ENCODE data around the gene AFG1L.

The AFG1L gene

DNA sequence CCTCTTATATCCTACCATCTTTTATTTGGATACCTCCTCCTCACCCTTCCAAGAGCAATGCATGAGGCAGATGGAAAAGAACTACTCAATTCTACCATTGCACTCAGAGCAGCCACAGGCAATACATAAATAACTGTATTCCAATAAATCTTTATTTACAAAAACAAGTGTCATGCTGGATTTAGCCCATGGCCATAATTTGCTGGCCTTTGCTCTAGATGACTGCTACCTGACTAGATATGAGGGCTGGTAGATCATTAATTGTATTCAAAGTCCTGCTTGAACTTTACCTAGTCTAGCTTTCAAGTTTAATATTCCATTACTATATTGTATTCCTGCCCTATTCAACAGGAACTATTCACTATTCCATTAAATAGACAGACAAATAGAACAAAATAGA is 37.1 kb downstream of the AFG1L start:
- no peak overlapping the region for H3K27ac ChIP-seq
- no peak for TF ChIP-seq ZFX (IDR thresholded peaks at IDR 0.05)
- TF ChIP-seq, protein P1, sequence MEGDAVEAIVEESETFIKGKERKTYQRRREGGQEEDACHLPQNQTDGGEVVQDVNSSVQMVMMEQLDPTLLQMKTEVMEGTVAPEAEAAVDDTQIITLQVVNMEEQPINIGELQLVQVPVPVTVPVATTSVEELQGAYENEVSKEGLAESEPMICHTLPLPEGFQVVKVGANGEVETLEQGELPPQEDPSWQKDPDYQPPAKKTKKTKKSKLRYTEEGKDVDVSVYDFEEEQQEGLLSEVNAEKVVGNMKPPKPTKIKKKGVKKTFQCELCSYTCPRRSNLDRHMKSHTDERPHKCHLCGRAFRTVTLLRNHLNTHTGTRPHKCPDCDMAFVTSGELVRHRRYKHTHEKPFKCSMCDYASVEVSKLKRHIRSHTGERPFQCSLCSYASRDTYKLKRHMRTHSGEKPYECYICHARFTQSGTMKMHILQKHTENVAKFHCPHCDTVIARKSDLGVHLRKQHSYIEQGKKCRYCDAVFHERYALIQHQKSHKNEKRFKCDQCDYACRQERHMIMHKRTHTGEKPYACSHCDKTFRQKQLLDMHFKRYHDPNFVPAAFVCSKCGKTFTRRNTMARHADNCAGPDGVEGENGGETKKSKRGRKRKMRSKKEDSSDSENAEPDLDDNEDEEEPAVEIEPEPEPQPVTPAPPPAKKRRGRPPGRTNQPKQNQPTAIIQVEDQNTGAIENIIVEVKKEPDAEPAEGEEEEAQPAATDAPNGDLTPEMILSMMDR (conservative IDR thresholded peaks at IDR 0.05): no peak

DNA sequence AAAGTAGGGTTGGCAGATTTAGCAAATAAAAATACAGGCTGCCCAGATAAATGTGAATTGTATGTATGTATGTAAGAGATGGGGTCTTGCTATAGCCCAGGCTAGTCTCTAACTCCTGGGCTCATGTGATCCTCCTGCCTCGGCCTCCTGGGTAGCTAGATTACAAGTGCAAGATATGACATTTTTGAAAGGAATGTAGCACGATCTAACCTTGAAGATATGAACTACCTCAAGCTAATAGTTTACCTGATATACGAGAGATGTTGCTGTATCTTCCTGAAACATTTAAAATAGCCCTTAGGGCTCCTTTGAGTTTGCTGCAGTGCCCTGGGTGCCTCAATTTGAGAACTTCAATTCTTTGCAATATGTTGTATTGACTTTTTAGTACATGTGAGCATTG is 42.1 kb downstream of the AFG1L start:
- TF ChIP-seq ZFX (IDR thresholded peaks at IDR 0.05): no peak
- TF ChIP-seq, protein P1 (conservative IDR thresholded peaks at IDR 0.05): no peak
- no peak overlapping the region for H3K27ac ChIP-seq

DNA sequence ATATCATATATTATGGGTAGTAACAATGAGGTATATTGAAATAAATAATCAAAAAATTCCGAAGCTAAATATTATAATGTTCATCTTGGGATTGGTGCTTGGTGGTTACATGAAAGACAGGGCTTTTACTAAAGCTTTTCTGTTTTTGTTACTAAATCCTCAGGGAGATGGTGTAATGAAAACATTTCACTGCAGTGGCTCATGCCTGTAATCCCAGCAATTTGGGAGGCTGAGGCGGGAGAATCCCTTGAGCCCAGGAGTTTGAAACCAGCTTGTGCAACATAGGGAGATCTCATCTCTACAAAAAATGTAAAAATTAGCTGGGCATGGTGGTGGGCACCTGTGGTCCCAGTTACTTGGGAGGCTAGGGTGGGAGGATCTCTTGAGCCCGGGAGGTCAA is 42.9 kb downstream of the AFG1L start:
- TF ChIP-seq, protein P1 (conservative IDR thresholded peaks at IDR 0.05): no peak
- no peak for TF ChIP-seq ZFX (IDR thresholded peaks at IDR 0.05)
- H3K27ac ChIP-seq: no peak overlapping the region

DNA sequence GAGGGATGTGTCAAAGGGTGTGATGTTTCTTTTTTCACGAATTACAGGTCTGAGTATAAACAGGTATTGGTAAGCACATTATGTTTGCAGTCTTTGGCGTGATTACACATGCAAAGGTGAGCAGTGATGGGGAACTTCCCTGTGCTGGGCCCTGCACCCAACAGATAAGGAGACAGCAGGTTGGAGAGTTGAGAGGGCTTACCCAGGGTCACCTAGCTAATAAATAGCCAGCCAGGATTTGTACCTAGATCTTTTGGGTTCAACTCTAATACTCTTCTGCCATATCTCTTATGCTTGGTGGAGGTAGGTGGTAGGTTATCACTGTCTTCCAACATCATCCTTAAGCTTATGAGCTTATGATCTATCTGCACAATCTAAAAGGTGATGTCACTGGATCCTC is 46.5 kb downstream of the AFG1L start:
- TF ChIP-seq ZFX (IDR thresholded peaks at IDR 0.05): no peak
- TF ChIP-seq, protein P1 (conservative IDR thresholded peaks at IDR 0.05): no peak
- no peak overlapping the region for H3K27ac ChIP-seq

DNA sequence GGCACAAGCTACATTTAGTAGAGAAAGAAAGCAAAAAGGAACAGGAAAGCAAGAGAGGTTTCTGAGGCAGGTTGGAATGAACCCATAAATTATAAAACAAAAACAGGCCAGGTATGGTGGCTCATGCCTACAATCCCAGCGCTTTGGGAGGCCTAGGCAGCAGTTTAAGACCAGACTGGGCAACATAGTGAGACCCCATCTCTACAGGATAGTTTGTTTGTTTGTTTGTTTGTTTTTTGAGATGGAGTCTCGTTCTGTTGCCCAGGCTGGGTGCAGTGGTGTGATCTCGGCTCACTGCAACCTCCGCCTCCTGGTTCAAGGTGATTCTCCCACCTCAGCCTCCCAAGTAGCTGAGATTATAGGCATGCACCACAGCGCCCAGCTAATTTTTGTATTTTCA is 49.0 kb downstream of the AFG1L start:
- H3K27ac ChIP-seq: no peak overlapping the region
- TF ChIP-seq, protein P1 (conservative IDR thresholded peaks at IDR 0.05): no peak
- TF ChIP-seq ZFX (IDR thresholded peaks at IDR 0.05): no peak

DNA sequence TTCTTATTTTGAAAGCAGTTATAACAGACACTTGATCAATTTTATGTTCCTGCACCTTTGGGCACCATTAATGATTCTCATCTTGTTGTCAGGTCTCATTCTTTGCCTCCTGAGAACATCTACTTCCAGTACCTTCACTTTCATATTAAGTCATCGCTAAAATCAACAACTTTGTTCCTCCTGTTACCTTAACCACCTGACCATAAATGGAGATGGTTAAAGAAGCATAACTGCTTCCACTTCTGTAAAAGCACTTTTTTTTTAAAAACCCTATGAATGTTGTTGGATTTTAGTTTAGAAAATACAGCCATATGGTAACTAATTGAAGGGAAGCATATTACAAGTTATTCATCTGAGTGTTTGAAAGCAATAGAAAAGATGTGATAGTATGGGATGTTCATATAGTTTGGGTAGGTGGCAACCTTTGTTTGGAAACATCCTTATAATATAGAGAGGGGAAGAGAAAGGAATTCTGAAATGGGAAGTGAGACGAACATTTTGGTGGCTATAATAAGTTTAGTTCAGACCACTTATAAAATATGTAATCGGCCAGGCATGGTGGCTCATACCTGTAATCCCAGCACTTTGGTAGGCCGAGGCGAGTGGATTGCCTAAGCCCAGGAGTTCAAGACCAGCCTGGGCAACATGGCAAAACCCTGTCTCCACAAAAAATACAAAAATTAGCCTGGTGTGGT is 53.9 kb downstream of the AFG1L start:
- H3K27ac ChIP-seq: no peak overlapping the region
- TF ChIP-seq, protein P1 (conservative IDR thresholded peaks at IDR 0.05): no peak
- no peak for TF ChIP-seq ZFX (IDR thresholded peaks at IDR 0.05)

DNA sequence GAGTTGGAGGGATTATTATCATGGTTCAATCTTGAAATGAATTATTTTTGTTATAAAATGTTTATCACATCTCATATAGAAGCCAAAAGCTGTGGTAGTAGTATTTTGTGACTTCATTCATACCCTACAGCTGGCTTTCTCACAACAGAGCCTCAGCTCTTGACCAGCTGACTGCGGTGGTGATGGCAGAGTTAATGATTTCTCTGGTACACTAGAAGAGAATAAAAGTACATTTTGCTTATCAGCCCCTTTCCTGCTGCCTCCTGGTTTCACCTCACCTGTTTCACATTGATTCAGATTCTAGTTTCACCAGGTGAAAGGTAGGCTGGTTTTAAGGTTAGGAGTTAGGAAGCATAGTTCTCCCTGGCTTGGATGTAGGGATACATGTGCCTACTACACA is 55.7 kb downstream of the AFG1L start:
- TF ChIP-seq, protein P1 (conservative IDR thresholded peaks at IDR 0.05): no peak
- no peak for TF ChIP-seq ZFX (IDR thresholded peaks at IDR 0.05)

More for the DNA sequence above, 55.7 kb downstream of the AFG1L start:
- no peak overlapping the region for H3K27ac ChIP-seq

All from C4-2B (cell line).